GM19025 (cell line): ENCODE measurements around the gene GTF2IRD2.
"Not testable (repeated sequence)": the region's sequence is repeated elsewhere in the genome, so short reads cannot be mapped to it uniquely, and the experiment has no call there.

ENCODE experiments used
- ATAC-seq: cut with Tn5 transposase; IDR thresholded peaks from one replicate; pipeline ENCODE4 v1.9.1; 2021; ENCODE audit warnings: mild to moderate bottlenecking, low read depth, moderate library complexity; ENCODE audit not compliant: unreplicated experiment

GTF2IRD2 gene

DNA sequence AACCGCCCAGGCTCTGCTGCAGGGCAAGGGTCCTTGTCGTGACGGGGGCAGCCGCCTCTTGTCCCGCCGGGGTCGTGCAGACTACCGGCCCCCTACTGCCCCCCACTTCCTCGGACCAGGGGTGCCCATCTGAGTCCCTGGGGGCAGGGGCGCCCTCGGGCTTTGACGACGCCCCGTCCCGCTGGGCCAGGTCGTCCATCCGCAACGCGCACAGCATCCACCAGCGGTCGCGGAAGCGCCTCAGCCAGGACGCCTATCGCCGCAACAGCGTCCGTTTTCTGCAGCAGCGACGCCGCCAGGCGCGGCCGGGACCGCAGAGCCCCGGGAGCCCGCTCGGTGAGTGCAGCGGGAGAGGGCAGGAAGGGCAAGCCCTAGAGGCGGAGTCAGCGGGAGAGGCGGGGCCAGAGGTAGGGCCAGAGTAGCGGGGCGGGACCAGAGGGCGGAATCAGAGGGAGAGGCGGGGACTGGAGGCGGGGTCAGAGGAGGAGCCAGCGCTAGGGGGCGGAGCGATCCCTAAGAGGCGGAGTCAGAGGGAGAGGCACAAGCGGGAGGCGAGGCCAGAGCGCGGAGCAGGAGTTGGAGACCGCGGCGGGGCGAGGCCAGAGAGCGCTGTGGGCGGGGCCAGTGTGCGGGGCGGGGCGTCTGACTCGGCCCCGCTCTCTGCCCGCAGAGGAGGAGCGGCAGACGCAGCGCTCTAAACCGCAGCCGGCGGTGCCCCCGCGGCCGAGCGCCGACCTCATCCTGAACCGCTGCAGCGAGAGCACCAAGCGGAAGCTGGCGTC, 62.8 kb downstream of the GTF2IRD2 start:
- peak; percentile 86 for ATAC-seq

DNA sequence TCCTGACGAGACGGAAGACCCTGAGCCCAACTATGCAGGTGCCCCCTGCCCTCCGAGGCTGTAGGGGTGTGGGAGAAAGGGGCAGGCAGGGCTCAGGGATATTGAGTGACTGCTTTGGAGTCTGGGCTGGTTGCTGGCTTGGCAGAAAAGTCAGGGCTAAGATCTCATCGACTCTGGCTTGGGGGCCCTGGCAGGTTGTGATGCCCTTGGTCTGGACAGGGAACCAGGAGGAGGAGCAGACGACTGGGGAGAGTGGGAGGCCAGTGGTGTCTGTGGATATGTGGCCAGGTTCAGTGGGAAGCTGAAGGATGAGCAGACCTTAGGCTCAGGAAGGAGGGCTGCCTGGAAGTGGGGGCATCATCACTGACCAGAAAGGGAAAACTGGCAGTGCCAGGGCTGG, 67.8 kb downstream of the GTF2IRD2 start:
- not testable (repeated sequence) for ATAC-seq

DNA sequence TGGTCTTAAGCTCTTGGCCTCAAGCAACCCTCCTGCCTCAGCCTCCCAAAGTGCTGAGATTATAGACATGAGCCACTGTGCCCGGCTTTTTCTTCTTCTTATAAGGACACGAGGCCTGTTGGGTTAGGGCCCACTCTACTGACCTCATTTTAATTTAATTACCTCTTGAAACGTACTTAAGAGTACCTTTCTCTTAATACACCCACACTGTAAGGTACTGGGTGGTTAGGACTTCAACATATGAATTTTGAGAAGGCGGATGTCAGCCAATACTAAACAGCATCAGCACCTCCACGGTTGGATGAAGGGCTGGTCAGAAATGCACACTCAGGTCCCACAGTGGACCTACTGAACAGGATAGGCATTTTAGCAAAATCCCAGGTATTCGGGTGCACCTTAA, 69.7 kb downstream of the GTF2IRD2 start:
- ATAC-seq, result not testable (repeated sequence)

DNA sequence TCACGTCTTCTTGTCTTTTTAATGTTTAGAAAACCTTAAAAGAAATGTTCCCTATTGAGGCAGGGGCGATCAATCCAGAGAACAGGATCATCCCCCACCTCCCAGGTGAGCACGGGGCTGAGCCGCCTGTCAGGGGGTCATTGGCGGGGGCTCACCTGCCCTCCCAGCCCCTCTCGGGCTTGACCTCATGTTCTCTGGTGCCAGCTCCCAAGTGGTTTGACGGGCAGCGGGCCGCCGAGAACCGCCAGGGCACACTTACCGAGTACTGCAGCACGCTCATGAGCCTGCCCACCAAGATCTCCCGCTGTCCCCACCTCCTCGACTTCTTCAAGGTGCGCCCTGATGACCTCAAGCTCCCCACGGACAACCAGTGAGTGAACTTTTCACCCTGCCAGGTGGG, 72.4 kb downstream of the GTF2IRD2 start:
- not testable (repeated sequence) for ATAC-seq

DNA sequence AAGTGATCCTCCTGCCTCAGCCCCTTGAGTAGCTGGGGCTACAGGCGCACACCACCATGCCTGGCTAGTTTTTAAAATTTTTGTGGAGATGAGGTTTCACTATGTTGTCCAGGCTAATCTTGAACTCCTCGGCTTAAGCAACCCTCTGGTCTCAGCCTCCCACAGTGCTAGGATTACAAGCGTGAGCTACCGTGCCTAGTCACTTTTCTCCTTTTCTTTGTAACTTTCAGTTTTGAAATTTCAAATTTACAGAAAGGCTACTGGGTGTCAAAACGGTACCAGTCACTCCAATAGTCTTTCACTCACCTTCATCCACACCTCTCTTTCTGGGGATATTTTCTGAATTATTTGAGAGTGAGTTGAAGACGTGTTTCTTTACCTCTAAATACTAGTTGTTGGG, 76.3 kb downstream of the GTF2IRD2 start:
- peak; percentile 44 for ATAC-seq

DNA sequence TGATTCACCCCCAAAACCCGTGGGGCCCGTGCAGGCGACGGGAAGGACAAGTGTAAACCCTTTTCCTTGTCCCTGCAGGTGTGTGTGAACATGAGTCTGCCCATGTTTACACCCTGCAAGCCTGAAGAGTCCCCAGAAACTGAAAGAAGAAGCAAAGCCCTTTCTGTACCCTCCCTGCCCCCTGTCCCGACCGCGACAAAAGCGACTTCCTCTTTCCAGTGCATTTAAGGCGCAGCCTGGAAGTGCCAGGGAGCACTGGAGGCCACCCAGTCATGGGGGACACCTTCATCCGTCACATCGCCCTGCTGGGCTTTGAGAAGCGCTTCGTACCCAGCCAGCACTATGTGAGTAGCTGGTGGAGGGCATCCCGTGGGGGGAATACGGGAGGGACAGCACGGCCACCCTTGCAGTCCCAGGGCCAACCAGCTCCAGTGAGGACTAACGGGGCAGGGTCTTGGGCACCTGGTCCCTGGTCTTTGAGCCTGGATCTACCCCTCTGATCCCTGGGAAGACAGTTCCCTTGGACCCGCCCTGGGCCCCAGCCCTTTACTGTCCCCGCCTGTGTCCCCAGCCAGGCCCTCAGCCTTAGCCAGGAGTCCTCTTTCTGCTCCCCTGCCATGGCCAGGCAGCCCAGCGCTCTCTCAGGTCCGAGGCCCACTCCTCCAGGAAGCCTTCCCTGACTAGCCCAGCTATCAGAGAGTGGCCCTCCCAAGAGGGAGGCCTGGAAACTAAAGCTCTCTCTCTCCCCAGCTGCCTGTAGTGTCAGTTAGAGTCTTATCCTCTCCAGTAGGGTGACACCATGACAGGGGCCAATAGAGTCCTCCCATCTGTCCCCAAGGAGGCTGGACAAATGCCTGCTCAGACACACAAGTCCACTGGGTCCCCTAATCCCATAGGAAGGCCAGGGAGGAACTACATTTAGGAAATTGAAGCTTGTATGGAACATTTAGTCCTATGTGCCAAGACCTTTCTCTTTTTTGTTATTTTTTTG, 77.3 kb downstream of the GTF2IRD2 start, which contains the start of gene NCF1:
Gene NCF1, plus strand, starts transcription at position 252 of the 991 bp plus-strand sequence. Its CDS starts 21 bp downstream, at position 273.
- peak; percentile 75 for ATAC-seq

DNA sequence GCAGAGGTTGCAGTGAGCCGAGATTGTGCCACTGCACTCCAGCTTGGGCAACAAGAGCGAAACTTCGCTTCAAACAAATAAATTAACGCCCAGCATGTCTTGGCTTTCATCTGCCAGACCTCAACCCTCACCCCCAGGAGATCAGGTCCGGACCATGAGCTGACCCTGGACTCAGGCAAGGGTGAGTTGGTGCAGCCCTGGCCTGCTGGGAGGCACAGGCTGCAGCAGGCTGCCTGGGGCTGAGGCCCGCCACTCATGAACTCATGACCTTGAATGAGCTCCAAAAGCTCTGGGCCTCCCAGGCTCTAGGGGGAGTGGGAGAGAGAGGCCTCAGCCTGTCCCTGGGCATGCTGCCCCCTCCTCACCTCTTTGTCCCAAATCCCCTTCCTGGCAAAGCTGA, 79.3 kb downstream of the GTF2IRD2 start:
- not testable (repeated sequence) for ATAC-seq

DNA sequence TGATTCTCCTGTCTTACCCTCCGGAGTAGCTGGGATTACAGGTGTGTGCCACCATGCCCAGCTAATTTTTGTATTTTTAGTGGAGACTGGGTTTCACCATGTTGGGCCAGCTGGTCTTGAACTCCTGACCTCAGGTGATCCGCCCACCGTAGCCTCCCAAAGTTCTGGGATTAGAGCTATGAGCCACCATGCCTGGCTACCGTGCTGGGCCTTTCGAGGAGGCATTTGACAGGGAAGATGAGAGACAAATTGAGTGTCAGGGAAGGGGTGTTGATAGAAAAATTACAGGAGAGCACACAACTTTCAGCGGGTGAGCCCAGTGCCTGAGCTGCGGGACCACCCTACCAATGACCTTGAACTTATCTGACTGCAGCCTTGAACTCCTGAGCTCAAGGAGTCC, 81.3 kb downstream of the GTF2IRD2 start:
- not testable (repeated sequence) for ATAC-seq

DNA sequence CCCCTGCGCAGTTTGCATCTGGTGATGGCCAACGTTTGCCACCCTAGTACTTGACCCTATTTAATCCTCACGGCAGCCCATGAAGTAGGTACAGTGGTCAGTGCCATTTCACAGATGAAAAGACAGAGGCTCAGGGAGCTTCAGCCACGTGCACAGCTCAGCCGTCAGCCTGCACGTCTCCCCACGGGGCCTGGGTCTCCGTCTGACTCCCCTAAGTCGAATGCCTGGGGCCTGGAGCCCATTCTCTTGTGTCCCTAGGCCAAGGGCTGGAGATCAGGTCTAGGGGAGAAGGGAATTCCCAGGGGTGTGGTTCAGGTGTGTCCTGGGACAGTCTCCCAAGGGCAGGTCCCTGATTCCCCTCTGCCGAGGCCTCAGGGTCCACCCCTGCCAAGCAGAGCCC, 84.4 kb downstream of the GTF2IRD2 start:
- ATAC-seq, result not testable (repeated sequence)

DNA sequence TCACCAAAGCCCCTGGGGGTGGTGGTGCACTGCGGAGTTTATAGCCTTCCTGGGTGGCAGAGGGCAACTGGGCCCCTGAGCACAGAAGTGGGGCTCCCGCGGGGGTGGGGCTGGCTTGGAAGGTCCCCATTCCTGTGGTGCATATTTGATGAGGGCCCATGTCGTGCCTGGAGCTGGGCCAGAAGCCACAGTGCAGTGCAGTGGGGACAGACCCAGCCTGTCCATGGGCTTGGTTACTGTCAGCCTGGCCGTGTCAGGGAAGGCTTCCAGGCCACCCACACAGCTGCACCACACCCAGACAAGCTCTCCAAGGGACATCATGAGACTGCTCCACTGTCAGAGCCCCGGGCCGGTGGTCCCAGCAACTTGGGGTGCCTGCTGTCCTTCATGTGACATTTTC, 84.9 kb downstream of the GTF2IRD2 start:
- ATAC-seq, result peak; percentile 30

DNA sequence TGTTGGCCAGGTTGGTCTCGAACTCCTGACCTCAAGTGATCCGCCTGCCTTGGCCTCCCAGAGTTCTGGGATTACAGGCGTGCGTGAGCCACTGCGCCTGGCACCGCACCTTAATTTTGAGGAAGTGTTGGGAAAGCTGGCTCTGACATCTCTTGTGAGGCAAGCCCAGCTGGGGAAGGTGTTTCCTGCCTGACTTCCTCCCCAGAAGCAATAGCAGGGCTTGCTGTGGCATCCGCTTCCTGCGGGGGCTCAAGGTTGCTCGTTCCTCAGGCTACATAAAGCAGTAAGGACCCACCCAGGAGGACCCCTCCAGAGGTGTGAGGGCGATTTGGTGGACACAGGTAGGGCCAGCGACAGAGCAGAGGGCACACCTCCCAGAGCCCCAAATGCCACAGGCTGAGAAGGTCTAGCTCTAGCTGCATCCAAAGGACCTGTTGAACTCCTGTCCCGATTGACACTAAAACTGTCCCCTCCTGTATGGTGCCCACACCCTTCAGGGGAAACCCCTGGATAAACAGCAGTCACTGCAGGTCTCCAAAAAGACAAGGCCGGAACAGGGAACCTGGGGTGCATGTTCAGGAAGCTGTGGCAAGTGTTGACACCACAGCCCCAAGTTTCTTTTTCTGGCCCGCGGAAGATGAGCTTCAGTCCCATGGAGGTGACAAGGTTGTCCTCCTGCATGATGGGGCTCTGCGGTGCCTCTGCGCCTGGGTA, 86.0 kb downstream of the GTF2IRD2 start:
- ATAC-seq, result not testable (repeated sequence)

DNA sequence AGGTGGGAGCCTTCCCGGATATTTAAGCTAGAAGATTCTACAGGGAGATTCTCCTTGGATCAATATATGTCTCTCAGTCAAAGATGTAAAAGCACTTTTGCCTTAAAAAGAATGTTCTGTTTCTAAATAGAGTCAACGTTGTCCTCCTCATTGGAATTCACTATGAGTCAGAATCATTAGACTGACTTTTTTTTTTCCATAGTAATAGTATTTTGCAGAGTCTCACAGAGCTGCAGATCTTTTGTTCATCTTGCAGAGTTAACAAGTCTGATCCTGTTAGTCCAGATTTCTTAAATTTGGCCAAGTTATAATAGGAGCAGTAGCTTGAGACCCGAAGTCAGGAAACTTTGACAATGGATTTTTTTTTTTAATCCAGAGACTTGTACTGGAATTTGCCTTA, 92.4 kb downstream of the GTF2IRD2 start:
- not testable (repeated sequence) for ATAC-seq

DNA sequence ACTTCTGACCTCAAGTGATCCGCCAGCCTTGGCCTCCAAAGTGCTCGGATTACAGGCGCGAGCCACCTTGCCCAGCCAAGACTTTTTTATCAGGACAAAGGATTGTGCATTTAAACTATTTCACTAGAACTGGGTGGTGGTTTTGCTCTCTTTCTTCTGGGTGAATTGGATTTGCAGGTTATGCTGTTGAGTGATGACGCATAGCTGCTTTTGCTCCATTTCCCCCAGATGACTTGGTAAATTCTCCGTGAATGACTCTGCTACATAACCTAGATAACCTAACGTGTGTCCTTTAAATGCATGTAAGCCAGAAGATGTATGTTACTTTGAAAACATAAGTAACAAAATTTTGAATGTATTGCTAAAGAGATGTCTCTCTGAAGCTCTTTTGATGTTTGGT, 93.1 kb downstream of the GTF2IRD2 start:
- not testable (repeated sequence) for ATAC-seq

DNA sequence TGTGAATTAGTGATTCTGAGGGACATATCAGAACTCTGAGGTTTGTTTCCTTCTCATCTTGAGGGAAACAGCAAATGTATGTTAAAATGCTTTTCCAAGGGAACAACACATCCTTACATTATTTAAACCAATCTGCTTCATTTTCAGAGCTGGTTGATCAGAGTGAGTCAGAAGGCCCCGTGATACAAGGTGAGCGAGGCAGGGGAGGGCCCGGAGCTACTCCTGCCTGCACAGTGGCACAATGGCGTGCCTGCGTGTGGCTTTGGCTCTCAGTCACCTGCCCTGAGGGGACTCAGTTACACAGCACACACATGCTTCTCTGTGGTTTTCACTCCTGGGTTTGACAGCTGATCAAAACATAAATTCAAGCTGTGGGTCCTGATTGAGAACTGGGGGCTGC, 94.7 kb downstream of the GTF2IRD2 start:
- ATAC-seq, result not testable (repeated sequence)

DNA sequence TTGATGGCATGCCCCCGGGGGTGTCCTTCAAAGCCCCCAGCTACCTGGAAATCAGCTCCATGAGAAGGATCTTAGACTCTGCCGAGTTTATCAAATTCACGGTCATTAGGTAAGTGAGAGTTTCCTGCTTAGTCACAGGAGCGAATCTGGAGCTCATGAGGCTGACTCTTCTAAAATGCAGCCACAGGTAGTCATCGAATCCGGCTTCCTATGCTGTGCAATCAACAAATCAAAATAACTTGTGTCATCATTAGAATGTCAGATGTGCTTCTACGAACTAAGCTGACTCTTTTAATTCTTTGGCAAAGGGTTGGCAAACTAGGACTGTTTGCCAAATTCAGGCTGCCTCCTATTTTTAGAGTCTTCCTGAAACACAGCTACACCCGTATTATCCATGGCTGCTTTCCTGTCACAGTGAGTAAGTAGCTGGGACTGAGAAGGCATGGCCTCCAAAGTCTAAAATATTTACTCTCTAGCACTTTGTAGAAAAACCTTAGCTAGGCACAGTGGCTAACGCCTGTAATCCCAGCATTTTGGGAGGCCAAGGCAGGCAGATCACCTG, 97.4 kb downstream of the GTF2IRD2 start:
- ATAC-seq, result not testable (repeated sequence)
